Stomach smooth muscle (tissue), 2 donors: ENCODE measurements around the gene MRRF.

Experiments
- H3K27ac ChIP-seq: one replicate; pipeline ENCODE4 v1.7.0; 2013; ENCODE audit warnings: mild to moderate bottlenecking, low read length, inconsistent platforms
- H3K27me3 ChIP-seq, 2 donors: one replicate each; pipeline ENCODE4 v1.7.0; 2013; ENCODE audit warnings: low read length in 2 of 2; ENCODE audit not compliant: insufficient read depth in 2 of 2, control insufficient read depth in 1 of 2
- H3K36me3 ChIP-seq, 2 donors: one replicate each; pipeline ENCODE4 v1.7.0; 2013; ENCODE audit warnings: low read length in 2 of 2; ENCODE audit not compliant: control insufficient read depth in 2 of 2, insufficient read depth in 2 of 2
- H3K4me1 ChIP-seq: one replicate; pipeline ENCODE4 v1.7.0; 2013; ENCODE audit warnings: low read length; ENCODE audit not compliant: control insufficient read depth, insufficient read depth
- H3K4me3 ChIP-seq, 2 donors: one replicate each; pipeline ENCODE4 v1.7.0; 2013; ENCODE audit warnings: low read length in 2 of 2
- H3K9ac ChIP-seq, 2 donors: one replicate each; pipeline ENCODE4 v1.7.0; 2013; ENCODE audit warnings: low read length in 2 of 2, mild to moderate bottlenecking in 1 of 2
- H3K9me3 ChIP-seq, 2 donors: one replicate each; pipeline ENCODE4 v1.7.0; 2013; ENCODE audit warnings: low read length in 2 of 2; ENCODE audit not compliant: control insufficient read depth in 2 of 2
- donor health status: healthy.
- donor health status: Pancreatic carcinoma.

The MRRF gene

DNA sequence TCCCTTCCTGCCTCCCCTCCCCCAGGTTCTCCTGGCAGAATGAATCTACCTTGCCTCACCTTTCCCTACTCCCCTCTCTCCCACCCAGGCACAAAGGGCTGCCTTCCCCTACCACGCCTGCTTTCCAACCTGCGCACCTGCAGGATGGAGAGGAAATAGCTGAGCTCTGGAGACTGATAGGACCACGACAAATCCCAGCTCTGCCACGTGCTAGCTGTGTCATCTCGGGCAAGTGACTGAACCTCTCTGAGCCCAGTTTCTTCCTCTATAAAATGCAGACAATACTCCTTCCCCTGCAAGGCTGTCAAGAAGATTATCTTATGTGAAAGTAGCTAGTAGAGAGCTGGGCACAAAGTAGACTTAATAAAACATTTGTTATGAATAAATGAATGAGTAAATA is 74.9 kb downstream of the MRRF start:
- Histone ChIP-seq H3K27me3 (peaks cover 0 to 2% of the 10 kb centered on the region in 2 donors), H3K36me3 (no peaks in the 10 kb centered on the region), H3K4me3 (no peak overlapping the region), H3K4me1 (no peaks in the 10 kb centered on the region), H3K9me3 (no peaks in the 10 kb centered on the region), H3K9ac (no peak overlapping the region), H3K27ac (no peak overlapping the region)

- no peak overlapping the region for H3K4me3 ChIP-seq
- no peak overlapping the region for H3K9ac ChIP-seq
- no peak overlapping the region for H3K27ac ChIP-seq
- H3K9me3 ChIP-seq = no peaks in the 10 kb centered on the region
- H3K4me1 ChIP-seq = no peaks in the 10 kb centered on the region
- peaks cover 0 to 2% of the 10 kb centered on the region in 2 donors for H3K27me3 ChIP-seq
- H3K36me3 ChIP-seq = no peaks in the 10 kb centered on the region
These were observed 75.5 kb downstream of the MRRF start for GRCh38 chr9:122340161-122340560.

GRCh38 chr9:122342323-122343050 is 77.8 kb downstream of the MRRF start:
- H3K9ac ChIP-seq = no peak overlapping the region
- H3K4me1 ChIP-seq = peaks cover 10% of the 10 kb centered on the region
- no peak overlapping the region for H3K4me3 ChIP-seq
- peaks cover 0 to 2% of the 10 kb centered on the region in 2 donors for H3K27me3 ChIP-seq
- no peak overlapping the region for H3K27ac ChIP-seq
- no peaks in the 10 kb centered on the region for H3K36me3 ChIP-seq
- no peaks in the 10 kb centered on the region for H3K9me3 ChIP-seq

GRCh38 chr9:122346478-122347347 is 82.0 kb downstream of the MRRF start:
- no peaks in the 10 kb centered on the region for H3K36me3 ChIP-seq
- H3K4me1 ChIP-seq = peaks cover 20% of the 10 kb centered on the region
- peak overlapping the region; percentile 78 to 81 for H3K4me3 ChIP-seq
- H3K9ac ChIP-seq = peak overlapping the region; percentile 60 to 82
- H3K9me3 ChIP-seq = no peaks in the 10 kb centered on the region
- no peaks in the 10 kb centered on the region for H3K27me3 ChIP-seq
- H3K27ac ChIP-seq = no peak overlapping the region

DNA sequence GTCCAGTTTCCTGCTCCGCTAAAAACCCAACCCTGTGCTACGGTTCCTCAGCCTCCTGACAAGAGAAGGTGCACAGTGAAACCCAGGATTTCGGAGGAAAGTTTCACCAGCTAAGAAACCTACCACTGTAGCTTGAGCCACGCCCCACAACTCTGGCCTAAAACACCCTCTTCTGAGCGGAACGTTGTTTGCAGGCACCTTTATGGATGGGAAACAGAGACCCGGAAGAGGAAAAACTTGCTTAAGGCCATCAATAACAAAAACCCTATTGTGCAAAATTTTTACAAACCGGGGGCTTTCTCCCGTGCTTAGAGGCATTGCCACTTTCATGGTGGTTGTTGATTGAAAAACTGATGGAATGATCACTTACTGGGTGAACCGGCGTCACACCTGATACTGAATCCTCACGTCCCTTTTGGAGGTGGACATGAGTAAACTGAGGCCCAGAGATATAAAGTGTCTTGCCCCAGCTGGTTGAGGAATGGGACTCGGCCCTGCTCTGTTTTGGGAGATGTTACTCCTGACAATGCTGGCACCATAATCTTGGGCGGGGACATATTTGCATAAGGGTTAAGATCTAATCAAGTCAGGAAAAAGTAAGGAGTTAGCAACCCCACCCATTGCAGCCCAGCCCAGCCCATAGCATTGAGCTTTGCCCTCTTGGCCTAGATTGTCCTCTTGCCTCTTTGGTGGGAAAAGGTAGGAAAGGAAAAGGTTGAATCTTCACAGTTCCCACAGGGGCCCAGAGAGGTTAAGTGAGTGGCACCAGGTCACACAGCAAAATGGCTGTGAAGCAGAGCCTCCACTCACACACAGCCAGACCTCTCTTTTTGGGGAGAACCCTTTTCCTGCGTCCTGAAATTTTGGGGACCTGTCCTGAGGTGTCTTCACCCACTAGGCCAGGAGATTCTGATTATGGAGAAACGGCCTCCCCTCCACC is 82.9 kb downstream of the MRRF start:
- no peaks in the 10 kb centered on the region for H3K36me3 ChIP-seq
- peaks cover 20% of the 10 kb centered on the region for H3K4me1 ChIP-seq
- H3K9me3 ChIP-seq = no peaks in the 10 kb centered on the region
- peak overlapping the region; percentile 78 to 81 for H3K4me3 ChIP-seq
- H3K27me3 ChIP-seq = no peaks in the 10 kb centered on the region
- H3K9ac ChIP-seq = peak overlapping the region; percentile 60 to 82
- no peak overlapping the region for H3K27ac ChIP-seq

DNA sequence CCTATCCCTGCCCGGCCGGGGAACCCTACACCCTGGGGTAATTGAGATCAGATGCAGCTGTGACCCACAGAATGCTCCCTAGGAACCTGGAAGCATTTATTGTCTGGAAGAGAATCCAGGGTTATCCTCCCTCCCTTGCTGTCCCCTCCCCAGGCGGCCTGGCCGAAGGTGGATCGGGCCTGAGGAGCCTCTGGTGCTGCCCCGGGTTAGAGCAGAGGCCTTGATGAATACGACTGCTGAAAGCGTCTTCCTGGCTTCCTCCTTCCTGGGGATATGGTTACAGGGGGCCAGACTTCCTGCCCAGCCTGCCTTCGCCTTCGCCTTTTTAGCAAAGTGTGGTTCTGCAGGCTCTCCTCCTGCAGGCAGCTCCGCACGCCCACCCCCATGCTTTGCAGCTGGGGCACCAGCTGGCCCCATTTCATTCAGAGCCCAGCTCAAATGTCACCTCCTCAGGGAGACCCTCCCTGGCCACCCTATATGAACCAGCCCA is 83.7 kb downstream of the MRRF start:
- H3K27me3 ChIP-seq = no peaks in the 10 kb centered on the region

GRCh38 chr9:122348791-122349190 is 84.1 kb downstream of the MRRF start:
- Histone ChIP-seq H3K4me1 (peaks cover 20% of the 10 kb centered on the region), H3K27ac (no peak overlapping the region), H3K4me3 (no peak overlapping the region), H3K9ac (no peak overlapping the region), H3K27me3 (no peaks in the 10 kb centered on the region), H3K9me3 (no peaks in the 10 kb centered on the region), H3K36me3 (no peaks in the 10 kb centered on the region)

More for the DNA sequence above, 83.7 kb downstream of the MRRF start:
- Histone ChIP-seq H3K4me1 (peaks cover 20% of the 10 kb centered on the region), H3K27ac (no peak overlapping the region), H3K9ac (no peak overlapping the region), H3K4me3 (no peak overlapping the region), H3K36me3 (no peaks in the 10 kb centered on the region), H3K9me3 (no peaks in the 10 kb centered on the region)

DNA sequence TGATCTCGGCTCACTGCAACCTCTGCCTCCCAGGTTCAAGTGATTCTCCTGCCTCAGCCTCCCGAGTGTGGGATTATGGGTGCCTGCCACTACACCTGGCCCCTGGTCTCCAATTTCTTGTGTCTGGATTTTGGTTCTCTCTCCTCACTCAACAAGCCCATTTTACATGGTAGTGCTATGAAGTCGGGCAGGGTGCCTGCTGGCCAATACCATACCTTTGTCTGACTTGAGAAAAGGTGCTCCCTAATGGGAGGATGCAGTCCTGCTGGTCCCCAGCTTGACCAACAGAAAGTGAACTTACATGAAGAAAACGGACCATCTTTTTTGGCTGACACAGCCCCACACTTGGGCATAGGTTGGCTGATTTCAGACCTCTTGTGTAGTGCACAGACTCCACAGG is 84.5 kb downstream of the MRRF start:
- H3K9me3 ChIP-seq = no peaks in the 10 kb centered on the region
- H3K27me3 ChIP-seq = no peaks in the 10 kb centered on the region
- peak overlapping the region in 1 of 2 donors; percentile 9 for H3K9ac ChIP-seq
- H3K36me3 ChIP-seq = no peaks in the 10 kb centered on the region
- no peak overlapping the region for H3K27ac ChIP-seq
- H3K4me3 ChIP-seq = no peak overlapping the region
- peaks cover 20% of the 10 kb centered on the region for H3K4me1 ChIP-seq

DNA sequence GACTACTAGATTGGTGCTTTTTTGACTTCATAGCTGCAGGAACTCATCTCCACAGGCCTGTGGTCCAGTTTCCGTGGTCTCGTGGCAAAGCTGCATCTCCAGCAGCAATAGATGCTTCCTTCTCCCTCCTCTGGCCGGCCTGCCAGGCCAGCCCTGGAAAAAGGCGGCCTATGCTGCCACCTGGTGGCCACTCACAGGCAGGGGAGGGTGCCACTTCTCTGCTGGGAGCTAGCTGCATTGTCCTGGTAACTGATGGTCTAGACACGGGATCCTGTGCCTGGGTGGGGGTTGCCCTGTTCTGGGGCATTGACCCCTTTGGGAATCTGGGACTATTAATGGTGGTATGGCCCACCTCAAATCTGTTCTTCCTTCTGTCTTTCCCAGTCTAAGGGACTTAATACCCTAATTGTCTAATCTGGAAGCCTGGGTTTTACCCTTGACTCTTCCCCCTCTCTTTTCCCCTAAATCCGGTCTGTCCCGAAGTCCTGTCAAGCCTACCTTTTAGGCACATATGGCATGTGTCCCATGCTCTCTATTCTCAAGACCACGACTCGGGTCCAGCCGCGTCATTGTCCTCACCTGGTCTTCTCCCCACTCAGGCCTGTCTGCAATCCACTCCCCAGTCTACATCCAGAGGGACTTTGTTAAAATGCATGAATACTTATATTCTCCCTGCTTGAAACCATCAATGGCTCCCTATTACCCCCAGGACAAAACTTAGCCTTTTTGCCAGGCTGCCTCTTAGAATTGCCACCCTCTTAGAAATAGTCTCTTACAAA is 86.1 kb downstream of the MRRF start:
- Histone ChIP-seq H3K9me3 (no peaks in the 10 kb centered on the region), H3K4me3 (no peak overlapping the region), H3K4me1 (peaks cover 20% of the 10 kb centered on the region), H3K27ac (no peak overlapping the region), H3K9ac (no peak overlapping the region), H3K27me3 (no peaks in the 10 kb centered on the region), H3K36me3 (no peaks in the 10 kb centered on the region)
